Endometrium (tissue), 2 donors: ENCODE measurements around the gene CRACR2B.

Experiments used
- FAIRE-seq: peaks from 2 replicates; lab custom pipeline; 2012; peaks lifted over from hg19 to GRCh38; lab: Jason Lieb, UNC
- donor health status: control.
- donor health status: control.

CRACR2B gene

GRCh38 chr11:868802-869201, 41.1 kb downstream of the CRACR2B start:
- FAIRE-seq, result no peak

- FAIRE-seq, result no peak
Observed at GRCh38 chr11:869399-870126, 41.8 kb downstream of the CRACR2B start.

GRCh38 chr11:870127-870413, 42.4 kb downstream of the CRACR2B start:
- no peak for FAIRE-seq

DNA sequence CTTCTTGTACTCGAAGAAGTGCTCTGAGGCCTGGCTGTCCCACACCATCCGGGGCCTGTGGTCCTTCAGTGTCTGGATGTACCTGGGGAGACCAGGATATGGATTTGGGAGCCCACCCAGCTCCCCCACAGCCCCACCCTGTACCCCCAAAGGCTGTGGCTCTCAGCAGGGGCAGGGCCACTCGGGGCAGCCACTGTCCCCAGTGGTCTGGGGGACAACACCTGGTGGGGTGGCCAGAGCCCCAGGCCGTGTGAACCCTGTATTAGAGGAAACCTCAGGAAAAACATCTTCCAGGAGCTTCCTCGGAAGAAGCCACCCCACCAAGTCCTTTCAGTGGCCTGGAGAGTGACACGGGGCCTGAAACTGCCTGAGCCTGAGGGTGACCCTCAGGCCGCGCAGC, 42.7 kb downstream of the CRACR2B start:
- FAIRE-seq, result no peak

DNA sequence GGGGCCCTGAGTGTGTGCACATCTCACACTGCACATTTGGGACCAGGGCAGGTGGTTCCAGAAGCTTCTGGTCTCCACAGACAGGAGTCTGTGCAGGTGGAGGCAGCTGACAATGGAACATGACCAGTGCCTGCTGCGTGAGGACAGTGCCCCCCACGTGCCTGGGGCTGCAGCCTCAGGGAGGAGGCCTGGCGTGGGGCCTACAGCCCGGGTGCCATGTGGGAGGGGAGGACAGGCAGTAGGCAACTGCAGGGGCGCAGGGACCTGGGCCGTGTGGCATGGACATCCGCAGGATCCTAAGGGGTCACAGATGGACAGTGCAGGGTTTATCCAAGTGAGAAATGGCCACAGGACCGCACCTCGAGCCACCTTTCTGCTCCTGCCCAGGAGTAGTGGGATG, 43.8 kb downstream of the CRACR2B start:
- no peak for FAIRE-seq

- no peak for FAIRE-seq
Observed at GRCh38 chr11:872799-873198, 45.1 kb downstream of the CRACR2B start.

GRCh38 chr11:873706-874105, 46.0 kb downstream of the CRACR2B start:
- no peak for FAIRE-seq

GRCh38 chr11:875203-875602, 47.5 kb downstream of the CRACR2B start:
- FAIRE-seq, result no peak

GRCh38 chr11:875769-876301, 48.1 kb downstream of the CRACR2B start:
- no peak for FAIRE-seq

- FAIRE-seq, result no peak
Observed at GRCh38 chr11:876545-876944, 48.8 kb downstream of the CRACR2B start.

DNA sequence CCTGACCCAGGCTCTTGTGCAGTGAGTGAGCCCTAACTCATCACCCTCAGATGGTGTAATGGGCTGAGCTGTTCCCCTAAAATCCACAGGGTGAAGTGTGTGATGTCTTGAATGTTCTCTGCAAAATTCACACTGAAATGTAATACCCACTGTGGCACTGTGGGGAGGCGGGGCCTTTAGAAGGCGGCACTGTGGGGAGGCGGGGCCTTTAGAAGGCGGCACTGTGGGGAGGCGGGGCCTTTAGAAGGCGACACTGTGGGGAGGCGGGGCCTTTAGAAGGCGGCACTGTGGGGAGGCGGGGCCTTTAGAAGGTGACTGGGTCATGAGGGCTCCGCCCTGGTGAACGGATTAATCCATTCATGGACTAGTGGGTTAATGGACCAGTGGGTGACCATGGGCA, 49.8 kb downstream of the CRACR2B start:
- no peak for FAIRE-seq

DNA sequence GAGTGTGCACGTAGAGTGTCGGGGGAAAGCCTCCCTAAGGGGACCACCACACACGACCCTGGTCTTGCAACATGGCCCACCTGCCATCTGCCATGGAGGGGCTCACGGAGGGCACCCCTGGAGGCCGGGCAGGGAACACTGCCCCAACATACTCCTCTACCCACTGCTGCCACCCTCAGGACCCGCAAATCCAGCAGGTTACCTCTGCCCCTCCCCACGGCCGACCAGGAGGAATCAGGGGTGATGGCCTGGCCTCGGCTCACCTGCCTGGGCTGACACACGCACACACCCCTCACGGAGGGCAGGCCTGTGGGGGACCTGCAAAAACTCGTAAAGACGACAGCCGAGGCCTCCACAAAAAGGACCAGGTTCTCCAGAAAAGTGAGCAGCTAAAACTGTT, 52.7 kb downstream of the CRACR2B start:
- no peak for FAIRE-seq
